ENCODE results near the gene LDHA. TPM values are rescaled to one million over a fixed set of nuclear protein-coding genes. Genes with fewer than 3 reads are reported as not detected.

The LDHA gene
- total RNA-seq, 1 donor from 2014 or later: 1,075 TPM

GRCh38 chr11:18371279-18371678 is 23.1 kb upstream of the LDHA start:
- no peak for FAIRE-seq
- TF ChIP-seq CTCF (IDR thresholded peaks at IDR 0.05; ENCODE audit: insufficient read depth, low read length, severe bottlenecking): no peak
- Histone ChIP-seq H3K4me3 (ENCODE audit: low read depth, low read length) (no peak overlapping the region), H3K36me3 (ENCODE audit: control insufficient read depth, insufficient read depth, low read length) (peaks cover 1% of the 10 kb centered on the region), H3K27me3 (ENCODE audit: control insufficient read depth, insufficient read depth, low read length) (no peaks in the 10 kb centered on the region)
- DNase-seq (ENCODE audit: low read depth): no peak

- Histone ChIP-seq H3K4me3 (ENCODE audit: low read depth, low read length) (no peak overlapping the region), H3K27me3 (ENCODE audit: control insufficient read depth, insufficient read depth, low read length) (no peaks in the 10 kb centered on the region), H3K36me3 (ENCODE audit: control insufficient read depth, insufficient read depth, low read length) (peaks cover 1% of the 10 kb centered on the region)
- DNase-seq (ENCODE audit: low read depth): no peak
- no peak for FAIRE-seq
- TF ChIP-seq CTCF (IDR thresholded peaks at IDR 0.05; ENCODE audit: insufficient read depth, low read length, severe bottlenecking): no peak
These were observed 22.2 kb upstream of the LDHA start for GRCh38 chr11:18372201-18372600.

GRCh38 chr11:18374956-18375355 is 19.4 kb upstream of the LDHA start:
- no peak for TF ChIP-seq CTCF (IDR thresholded peaks at IDR 0.05; ENCODE audit: insufficient read depth, low read length, severe bottlenecking)
- no peaks in the 10 kb centered on the region for H3K36me3 ChIP-seq (ENCODE audit: control insufficient read depth, insufficient read depth, low read length)
- no peak for FAIRE-seq

GRCh38 chr11:18375941-18376340 is 18.4 kb upstream of the LDHA start:
- FAIRE-seq (no peak), DNase-seq (ENCODE audit: low read depth) (no peak)
- H3K36me3 ChIP-seq (ENCODE audit: control insufficient read depth, insufficient read depth, low read length): no peaks in the 10 kb centered on the region
- TF ChIP-seq CTCF (IDR thresholded peaks at IDR 0.05; ENCODE audit: insufficient read depth, low read length, severe bottlenecking): no peak
- no peaks in the 10 kb centered on the region for H3K27me3 ChIP-seq (ENCODE audit: control insufficient read depth, insufficient read depth, low read length)
- H3K4me3 ChIP-seq (ENCODE audit: low read depth, low read length): no peak overlapping the region

More at GRCh38 chr11:18374956-18375355, 19.4 kb upstream of the LDHA start:
- H3K4me3 ChIP-seq (ENCODE audit: low read depth, low read length): no peak overlapping the region
- DNase-seq (ENCODE audit: low read depth): no peak
- no peaks in the 10 kb centered on the region for H3K27me3 ChIP-seq (ENCODE audit: control insufficient read depth, insufficient read depth, low read length)

GRCh38 chr11:18379201-18379600 is 15.2 kb upstream of the LDHA start:
- no peak for FAIRE-seq
- TF ChIP-seq CTCF (IDR thresholded peaks at IDR 0.05; ENCODE audit: insufficient read depth, low read length, severe bottlenecking): no peak
- H3K27me3 ChIP-seq (ENCODE audit: control insufficient read depth, insufficient read depth, low read length): no peaks in the 10 kb centered on the region

GRCh38 chr11:18383388-18384156 is 10.8 kb upstream of the LDHA start:
- DNase-seq (ENCODE audit: low read depth) (peak; percentile 100), FAIRE-seq (peak; percentile 93)
- Histone ChIP-seq H3K4me3 (ENCODE audit: low read depth, low read length) (no peak overlapping the region), H3K27me3 (ENCODE audit: control insufficient read depth, insufficient read depth, low read length) (no peaks in the 10 kb centered on the region), H3K36me3 (ENCODE audit: control insufficient read depth, insufficient read depth, low read length) (no peaks in the 10 kb centered on the region)
- TF ChIP-seq CTCF (IDR thresholded peaks at IDR 0.05; ENCODE audit: insufficient read depth, low read length, severe bottlenecking): no peak

More at GRCh38 chr11:18379201-18379600, 15.2 kb upstream of the LDHA start:
- Histone ChIP-seq H3K36me3 (ENCODE audit: control insufficient read depth, insufficient read depth, low read length) (no peaks in the 10 kb centered on the region), H3K4me3 (ENCODE audit: low read depth, low read length) (no peak overlapping the region)
- no peak for DNase-seq (ENCODE audit: low read depth)
